Parathyroid adenoma (tissue), 2 donors: Measurements from ENCODE around the gene F7.

ENCODE experiments used
- H2AFZ ChIP-seq: fragments of 300-600 bp; sonication (generic); one replicate; pipeline ENCODE4 v1.7.0; 2017; ENCODE audit warnings: antibody characterized with exemption, mild to moderate bottlenecking
- H3K27ac ChIP-seq: fragments of 300-600 bp; sonication (generic); one replicate; pipeline ENCODE4 v1.7.0; 2017
- H3K27me3 ChIP-seq: fragments of 300-600 bp; sonication (generic); one replicate; pipeline ENCODE4 v1.7.0; 2017; ENCODE audit warnings: low read length; ENCODE audit not compliant: control insufficient read depth, insufficient read depth
- H3K36me3 ChIP-seq: fragments of 300-600 bp; sonication (generic); one replicate; pipeline ENCODE4 v1.7.0; 2017; ENCODE audit warnings: low read length; ENCODE audit not compliant: control insufficient read depth, insufficient read depth
- H3K4me1 ChIP-seq: fragments of 300-600 bp; sonication (generic); one replicate; pipeline ENCODE4 v1.7.0; 2017; ENCODE audit warnings: control low read depth
- H3K4me2 ChIP-seq: fragments of 300-600 bp; sonication (generic); one replicate; pipeline ENCODE4 v1.7.0; 2017; ENCODE audit warnings: low read length
- H3K4me3 ChIP-seq: fragments of 300-600 bp; sonication (generic); one replicate; pipeline ENCODE4 v1.7.0; 2017; ENCODE audit warnings: low read depth, low read length
- H3K79me2 ChIP-seq: fragments of 300-600 bp; sonication (generic); one replicate; pipeline ENCODE4 v1.7.0; 2017; ENCODE audit warnings: control low read depth
- H3K9ac ChIP-seq: fragments of 300-600 bp; sonication (generic); one replicate; pipeline ENCODE4 v1.7.0; 2017; ENCODE audit warnings: mild to moderate bottlenecking
- H3K9me3 ChIP-seq: fragments of 300-600 bp; sonication (generic); one replicate; pipeline ENCODE4 v1.7.0; 2017; ENCODE audit warnings: low read length; ENCODE audit not compliant: control insufficient read depth
- CTCF ChIP-seq: fragments of 300-600 bp; sonication (generic); IDR thresholded peaks from one replicate; pipeline ENCODE4 v1.7.0; 2017; ENCODE audit warnings: antibody characterized with exemption, mild to moderate bottlenecking
- donor health status: primary hyperparathyroidism.

The F7 gene

DNA sequence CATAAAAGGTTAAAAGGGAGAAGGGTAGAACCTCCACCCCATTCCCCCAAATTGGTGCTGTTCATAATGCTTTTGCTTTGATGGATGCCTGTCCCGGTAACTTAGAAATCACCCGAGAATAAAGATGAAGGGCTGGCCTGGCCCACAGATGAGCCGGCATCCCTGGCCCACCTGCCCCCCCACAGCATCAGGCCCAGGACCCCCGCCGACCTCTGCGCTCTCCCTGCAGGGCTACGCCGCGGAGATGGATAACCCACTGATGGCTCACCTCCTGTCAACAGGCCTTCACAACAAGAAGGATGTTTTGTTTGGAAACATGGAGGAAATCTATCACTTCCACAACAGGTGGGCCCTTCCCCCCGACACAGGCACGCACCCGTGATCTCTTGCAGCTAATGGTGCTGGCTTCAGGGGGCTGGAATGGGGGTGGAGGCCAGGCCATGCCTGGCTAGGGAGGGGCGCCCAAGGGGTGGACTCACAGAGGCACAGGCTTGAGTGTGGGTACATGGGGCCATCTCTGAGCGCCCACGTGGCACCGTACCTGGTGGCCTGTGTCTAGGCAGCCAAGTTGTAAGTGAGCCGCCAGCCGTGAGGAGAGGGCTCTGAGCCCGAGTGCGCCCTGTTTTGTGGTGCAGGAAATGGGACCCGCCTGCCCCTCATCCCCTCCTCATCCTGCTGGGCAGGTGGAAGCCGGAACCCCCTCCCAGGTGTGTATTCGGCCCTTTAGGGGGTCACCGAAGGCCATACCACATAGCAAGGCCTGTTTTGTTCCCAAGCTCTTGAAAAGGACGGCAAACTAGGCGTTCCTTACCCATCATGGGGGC is 23.2 kb upstream of the F7 start:
- H3K27ac ChIP-seq, result no peak overlapping the region

GRCh38 chr13:113083022-113083373 is 22.6 kb upstream of the F7 start:
- Histone ChIP-seq H3K79me2 (no peaks in the 10 kb centered on the region), H3K36me3 (no peaks in the 10 kb centered on the region), H3K9ac (no peak overlapping the region), H3K27ac (no peak overlapping the region), H3K4me3 (no peak overlapping the region), H3K27me3 (no peaks in the 10 kb centered on the region), H3K4me1 (no peaks in the 10 kb centered on the region), H3K4me2 (no peak overlapping the region), H3K9me3 (no peaks in the 10 kb centered on the region), H2AFZ (no peak overlapping the region)
- no peak for TF ChIP-seq CTCF

More for the DNA sequence above, 23.2 kb upstream of the F7 start:
- H3K4me3 ChIP-seq, result no peak overlapping the region
- no peaks in the 10 kb centered on the region for H3K27me3 ChIP-seq
- H3K4me1 ChIP-seq, result no peaks in the 10 kb centered on the region
- H3K9ac ChIP-seq, result no peak overlapping the region
- H3K36me3 ChIP-seq, result no peaks in the 10 kb centered on the region
- no peaks in the 10 kb centered on the region for H3K9me3 ChIP-seq
- no peak overlapping the region for H2AFZ ChIP-seq
- no peak for TF ChIP-seq CTCF
- H3K4me2 ChIP-seq, result no peak overlapping the region
- no peaks in the 10 kb centered on the region for H3K79me2 ChIP-seq

DNA sequence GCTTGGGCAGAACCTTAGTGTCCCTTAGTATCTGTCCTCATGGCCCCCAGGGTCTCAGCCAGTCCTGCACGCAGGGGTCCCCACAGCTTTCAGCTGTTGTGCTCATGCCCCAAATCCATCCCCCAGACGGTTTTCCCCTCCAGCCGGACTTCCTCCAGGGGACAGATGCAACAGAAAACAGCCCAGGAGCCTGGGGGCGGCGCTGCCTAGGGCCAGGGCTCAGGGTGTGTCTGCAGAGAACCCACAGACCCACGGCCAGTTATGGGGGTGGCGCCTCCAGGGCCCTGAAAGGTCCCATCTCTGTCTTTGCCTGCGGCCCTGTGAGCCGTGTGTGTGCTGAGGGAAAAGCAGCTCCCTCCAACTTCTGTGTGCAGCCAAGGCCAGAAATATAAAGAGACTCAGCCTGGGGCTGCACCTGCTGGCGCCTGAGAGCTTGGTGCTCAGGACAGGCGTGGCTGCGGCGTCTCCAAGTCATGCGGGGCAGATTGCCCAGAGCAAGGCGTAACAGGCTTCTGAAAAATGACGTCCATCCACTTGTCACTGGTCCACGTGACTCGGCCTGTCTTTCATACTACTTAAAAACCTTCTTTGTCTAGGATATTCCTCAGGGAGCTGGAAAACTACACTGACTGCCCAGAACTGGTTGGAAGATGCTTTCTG is 22.1 kb upstream of the F7 start:
- TF ChIP-seq CTCF, result no peak
- H3K9ac ChIP-seq, result no peak overlapping the region
- H3K36me3 ChIP-seq, result no peaks in the 10 kb centered on the region
- no peak overlapping the region for H3K4me2 ChIP-seq
- H3K4me3 ChIP-seq, result no peak overlapping the region
- H3K27me3 ChIP-seq, result no peaks in the 10 kb centered on the region
- no peak overlapping the region for H2AFZ ChIP-seq
- H3K4me1 ChIP-seq, result no peaks in the 10 kb centered on the region
- H3K27ac ChIP-seq, result no peak overlapping the region
- H3K79me2 ChIP-seq, result no peaks in the 10 kb centered on the region
- no peaks in the 10 kb centered on the region for H3K9me3 ChIP-seq

DNA sequence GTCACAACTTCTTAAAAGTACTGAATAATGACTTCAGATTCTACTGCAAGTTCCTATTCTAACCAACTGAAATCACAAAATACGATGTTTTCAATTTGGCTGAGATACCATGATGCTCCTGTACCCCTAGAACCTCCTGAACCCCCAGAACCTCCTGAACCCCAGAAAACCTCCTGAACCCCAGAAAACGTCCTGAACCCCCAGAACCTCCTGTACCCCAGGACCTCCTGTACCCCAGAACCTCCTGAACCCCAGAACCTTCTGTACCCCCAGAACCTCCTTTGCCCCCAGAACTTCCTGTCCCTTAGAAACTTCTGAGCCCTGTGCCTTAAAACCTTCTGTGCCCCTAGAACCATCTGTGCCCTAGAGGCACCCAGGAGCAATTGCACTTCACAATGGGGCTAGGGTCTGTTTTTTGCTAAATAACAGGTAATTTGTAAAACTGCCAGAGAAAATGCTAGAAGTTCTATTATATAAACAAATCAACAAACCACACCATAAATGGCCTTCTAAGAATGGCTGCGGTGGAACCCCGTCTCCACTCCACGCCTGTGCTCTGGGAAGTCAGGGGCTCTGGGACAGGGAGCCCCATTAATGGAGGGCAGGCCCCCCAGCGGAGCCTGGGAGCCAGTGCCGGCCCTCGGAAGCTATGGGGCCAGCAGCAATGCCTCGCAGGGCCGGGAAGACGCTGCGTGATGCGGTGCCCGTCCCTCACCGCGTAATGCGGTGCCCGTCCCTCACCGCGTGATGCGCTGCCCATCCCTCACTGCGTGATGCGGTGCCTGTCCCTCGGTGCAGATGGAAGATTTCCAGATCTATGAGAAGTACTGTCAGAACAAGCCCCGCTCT is 21.3 kb upstream of the F7 start:
- no peak overlapping the region for H3K9ac ChIP-seq

More for the DNA sequence above, 21.3 kb upstream of the F7 start:
- TF ChIP-seq CTCF, result no peak
- H3K4me3 ChIP-seq, result no peak overlapping the region
- no peaks in the 10 kb centered on the region for H3K36me3 ChIP-seq
- no peaks in the 10 kb centered on the region for H3K9me3 ChIP-seq
- no peak overlapping the region for H3K27ac ChIP-seq
- no peak overlapping the region for H3K4me2 ChIP-seq
- H3K4me1 ChIP-seq, result no peaks in the 10 kb centered on the region
- no peaks in the 10 kb centered on the region for H3K79me2 ChIP-seq
- no peak overlapping the region for H2AFZ ChIP-seq
- no peaks in the 10 kb centered on the region for H3K27me3 ChIP-seq
